Lower leg skin (tissue), 4 donors: ENCODE data around the gene CD93. TPM values are rescaled to one million over a fixed set of nuclear protein-coding genes. Genes with fewer than 3 reads are reported as not detected.

ENCODE experiments used
- DNase-seq, 2 donors: peaks; one replicate each; pipeline ENCODE4 v3.0.0-alpha.2; 2019; ENCODE audit warnings: low spot score in 2 of 2
- H3K4me3 ChIP-seq: fragments of 200-600 bp; sonication (generic); 2 replicates; pipeline ENCODE4 v1.5.1; 2017; ENCODE audit warnings: mild to moderate bottlenecking, low read depth; ENCODE audit not compliant: poor library complexity, severe bottlenecking
- POLR2A ChIP-seq, 2 donors: fragments of 450-650 bp; IDR thresholded peaks; one replicate each; pipeline ENCODE4 v1.6.1; 2016 to 2017; ENCODE audit warnings: antibody characterized with exemption in 2 of 2, mild to moderate bottlenecking in 1 of 2, moderate library complexity in 1 of 2
- WGBS, 2 donors: methylation state at CpG; one replicate each; pipeline ENCODE4 v1.1.5; 2018; 5-methylcytosine and 5-hydroxymethylcytosine counted together
- intact Hi-C: fragments of 100-400 bp; cut with DNase I; formaldehyde crosslinking; loops from one replicate; pipeline ENCODE4 v1.15.0; 2023; ENCODE audit warnings: low total_unique reads
- total RNA-seq, 4 donors: library from RNA; depleted of rRNA; stranded (reverse); fragments of >200 nt; gene quantifications; one replicate each; pipeline ENCODE4 v1.1.0, GENCODE V29; 2016
- TF ChIP-seq, protein P1 (sequence below), 3 donors: fragments of 450-650 bp; IDR thresholded peaks; one replicate each; pipeline ENCODE4 v1.5.1; 2016; ENCODE audit warnings: antibody characterized with exemption in 3 of 3, mild to moderate bottlenecking in 3 of 3, moderate library complexity in 2 of 3

CD93 gene
- total RNA-seq, 4 donors from 2014 or later: 12.6 to 44.3 (median 18.2) TPM

DNA sequence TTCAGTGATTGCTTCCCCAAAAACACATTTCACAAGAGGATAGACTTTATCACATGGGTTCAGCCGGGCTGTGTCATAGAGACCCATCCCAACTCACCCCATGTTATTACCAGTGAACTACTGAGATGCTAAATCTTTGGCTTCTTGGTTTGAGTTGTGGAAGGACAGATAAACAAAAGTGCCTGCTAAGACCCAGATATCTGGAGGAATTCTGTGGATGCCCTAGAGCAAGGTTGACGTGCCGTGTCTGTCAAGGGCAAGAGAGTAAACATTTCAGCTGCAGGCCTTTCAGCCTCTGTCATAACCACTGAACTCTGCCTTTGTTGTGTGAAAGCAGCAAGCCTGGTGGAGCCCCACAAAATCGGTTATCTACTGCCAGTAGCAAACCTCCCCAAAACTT lies 25.5 kb downstream of the CD93 start:
- H3K4me3 ChIP-seq: no peak overlapping the region
- no peak for TF ChIP-seq POLR2A (IDR thresholded peaks at IDR 0.05)
- TF ChIP-seq, protein P1, sequence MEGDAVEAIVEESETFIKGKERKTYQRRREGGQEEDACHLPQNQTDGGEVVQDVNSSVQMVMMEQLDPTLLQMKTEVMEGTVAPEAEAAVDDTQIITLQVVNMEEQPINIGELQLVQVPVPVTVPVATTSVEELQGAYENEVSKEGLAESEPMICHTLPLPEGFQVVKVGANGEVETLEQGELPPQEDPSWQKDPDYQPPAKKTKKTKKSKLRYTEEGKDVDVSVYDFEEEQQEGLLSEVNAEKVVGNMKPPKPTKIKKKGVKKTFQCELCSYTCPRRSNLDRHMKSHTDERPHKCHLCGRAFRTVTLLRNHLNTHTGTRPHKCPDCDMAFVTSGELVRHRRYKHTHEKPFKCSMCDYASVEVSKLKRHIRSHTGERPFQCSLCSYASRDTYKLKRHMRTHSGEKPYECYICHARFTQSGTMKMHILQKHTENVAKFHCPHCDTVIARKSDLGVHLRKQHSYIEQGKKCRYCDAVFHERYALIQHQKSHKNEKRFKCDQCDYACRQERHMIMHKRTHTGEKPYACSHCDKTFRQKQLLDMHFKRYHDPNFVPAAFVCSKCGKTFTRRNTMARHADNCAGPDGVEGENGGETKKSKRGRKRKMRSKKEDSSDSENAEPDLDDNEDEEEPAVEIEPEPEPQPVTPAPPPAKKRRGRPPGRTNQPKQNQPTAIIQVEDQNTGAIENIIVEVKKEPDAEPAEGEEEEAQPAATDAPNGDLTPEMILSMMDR (IDR thresholded peaks at IDR 0.05): no peak
- no peak for DNase-seq
- intact Hi-C loops: no loop called here
- WGBS, 2 donors: 71 to 87% methylated on average over 4 of the region's 4 CpGs

DNA sequence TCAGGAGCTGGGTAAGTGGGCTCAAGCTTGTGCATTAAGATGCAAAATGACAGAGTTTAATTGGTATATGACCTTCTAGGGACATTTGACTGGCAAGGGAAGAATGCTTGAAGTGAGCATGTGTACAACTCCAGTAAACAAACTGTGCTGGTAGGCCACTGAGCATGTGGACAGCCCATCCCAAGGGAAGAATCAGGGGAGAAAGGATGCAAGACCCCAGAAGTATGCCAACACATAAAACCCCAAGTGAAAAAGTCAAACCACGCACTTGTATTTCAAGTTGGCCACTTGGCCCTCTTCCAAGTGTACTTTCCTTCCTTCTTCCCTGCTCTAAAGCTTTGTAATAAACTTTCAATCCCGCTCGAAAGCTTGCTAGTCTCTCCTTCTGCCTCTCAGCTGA lies 26.3 kb downstream of the CD93 start:
- no peak overlapping the region for H3K4me3 ChIP-seq
- 57 to 79% methylated on average over 3 of the region's 3 CpGs for WGBS, 2 donors
- DNase-seq: no peak
- no peak for TF ChIP-seq POLR2A (IDR thresholded peaks at IDR 0.05)
- TF ChIP-seq, protein P1 (IDR thresholded peaks at IDR 0.05): no peak
- intact Hi-C loops: loop anchor here (10.0 kb wide), 2 partner anchors 95 to 275 kb away; no protein-coding TSS in a partner anchor

DNA sequence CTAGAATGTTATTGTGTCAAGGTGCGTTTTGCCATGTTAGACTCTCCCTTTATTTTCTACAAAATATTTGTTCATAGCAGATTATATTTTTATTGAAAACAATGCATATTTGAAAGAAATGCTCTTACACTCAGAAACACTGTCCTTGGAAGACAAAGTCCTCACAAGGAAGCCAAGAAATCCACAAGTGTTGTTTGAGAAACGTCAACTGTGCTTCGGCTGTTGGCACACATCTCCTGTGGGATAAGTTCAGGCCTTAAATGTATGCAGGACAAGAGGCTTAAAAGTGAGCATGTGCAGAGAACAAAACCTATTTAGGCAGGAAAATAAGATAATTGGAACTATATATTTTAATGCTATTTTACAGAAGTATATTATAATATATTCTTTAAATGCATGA lies 27.1 kb downstream of the CD93 start:
- DNase-seq: no peak
- 82 to 89% methylated on average over 3 of the region's 3 CpGs for WGBS, 2 donors
- TF ChIP-seq POLR2A (IDR thresholded peaks at IDR 0.05): no peak
- TF ChIP-seq, protein P1 (IDR thresholded peaks at IDR 0.05): no peak
- intact Hi-C loops: loop anchor here (10.0 kb wide), 2 partner anchors 96 to 276 kb away; no protein-coding TSS in a partner anchor
- no peak overlapping the region for H3K4me3 ChIP-seq

DNA sequence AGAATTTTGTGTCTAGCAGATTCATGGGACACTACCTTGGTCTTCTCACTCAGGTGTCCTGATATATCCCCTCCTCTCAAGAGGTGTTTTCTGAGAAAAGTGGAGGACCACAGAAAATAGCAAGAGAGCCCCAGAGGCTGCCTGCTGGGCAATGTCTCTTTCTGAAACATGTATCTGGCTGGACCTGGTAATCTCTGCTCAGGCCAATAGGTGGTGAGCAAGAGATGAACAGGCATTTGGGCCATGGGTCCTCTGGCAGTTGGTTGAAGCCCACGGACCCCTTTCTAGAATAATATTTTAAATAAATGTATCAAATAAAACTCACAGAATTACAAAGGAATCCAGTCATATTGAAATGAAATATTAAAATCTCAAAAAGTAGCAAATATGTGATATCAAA lies 27.9 kb downstream of the CD93 start:
- WGBS, 2 donors: 68 to 70% methylated on average over 1 of the region's 1 CpG
- H3K4me3 ChIP-seq: no peak overlapping the region
- TF ChIP-seq, protein P1 (IDR thresholded peaks at IDR 0.05): no peak
- TF ChIP-seq POLR2A (IDR thresholded peaks at IDR 0.05): no peak
- intact Hi-C loops: loop anchor here (10.0 kb wide), 2 partner anchors 97 to 277 kb away; no protein-coding TSS in a partner anchor
- no peak for DNase-seq

DNA sequence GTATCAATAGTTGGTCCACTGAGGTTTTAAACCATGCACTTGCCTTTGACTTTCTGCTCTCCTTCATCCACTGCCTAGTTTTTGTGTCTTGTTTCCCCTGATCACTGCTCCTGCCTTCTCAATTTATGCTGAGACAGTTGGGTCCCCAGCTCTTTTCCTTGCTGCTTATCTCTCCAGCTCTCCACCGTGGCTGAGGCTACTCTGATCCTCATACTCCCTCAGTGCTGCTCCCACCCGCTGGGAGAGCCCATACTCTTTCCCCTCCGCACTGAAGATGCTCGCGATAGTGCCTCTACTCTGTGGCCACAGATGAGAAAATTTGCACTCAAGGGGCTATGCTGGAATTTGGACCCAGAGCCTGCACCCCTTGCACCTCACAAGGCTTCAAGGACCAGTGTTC lies 33.2 kb downstream of the CD93 start:
- H3K4me3 ChIP-seq: no peak overlapping the region
- DNase-seq: no peak
- TF ChIP-seq, protein P1 (IDR thresholded peaks at IDR 0.05): no peak
- no peak for TF ChIP-seq POLR2A (IDR thresholded peaks at IDR 0.05)
- WGBS, 2 donors: 91 to 96% methylated on average over 5 of the region's 5 CpGs
- intact Hi-C loops: loop anchor here (10.0 kb wide), 2 partner anchors 102 to 282 kb away; no protein-coding TSS in a partner anchor
